GM23338 (cell line): ENCODE measurements around the gene IPO13. TPM values are rescaled to one million over a fixed set of nuclear protein-coding genes. Genes with fewer than 3 reads are reported as not detected.
A peak's percentile ranks its signal among the peaks of the same experiment; 100 is the strongest.

Experiments
- ATAC-seq: fragments of 200-7000 bp; cut with Tn5 transposase; 3 replicates; pipeline ENCODE4 v1.9.1; 2020
- DNase-seq: peaks from one replicate; pipeline ENCODE4 v3.0.0-alpha.2; 2015; ENCODE audit warnings: low spot score
- H2AFZ ChIP-seq: fragments of 200-600 bp; sonication (generic); 2 replicates; pipeline ENCODE4 v1.8.0; 2016; ENCODE audit warnings: antibody characterized with exemption, mild to moderate bottlenecking, moderate library complexity
- H3F3A ChIP-seq: fragments of 200-600 bp; sonication (generic); replicated peaks from 2 replicates; pipeline ENCODE4 v1.8.0; 2017; ENCODE audit warnings: antibody characterized with exemption, mixed run types, low read depth
- H3K27ac ChIP-seq: fragments of 200-600 bp; sonication (generic); 2 replicates; pipeline ENCODE4 v1.6.1; 2016; ENCODE audit warnings: low read depth
- H3K27me3 ChIP-seq: fragments of 200-600 bp; sonication (generic); 2 replicates; pipeline ENCODE4 v1.8.0; 2016; ENCODE audit warnings: mild to moderate bottlenecking, mixed run types, moderate library complexity; ENCODE audit not compliant: insufficient read depth
- H3K36me3 ChIP-seq: fragments of 200-600 bp; sonication (generic); 2 replicates; pipeline ENCODE4 v1.8.0; 2016; ENCODE audit warnings: mild to moderate bottlenecking; ENCODE audit not compliant: insufficient read depth
- H3K4me1 ChIP-seq: fragments of 200-600 bp; sonication (generic); 2 replicates; pipeline ENCODE4 v1.8.0; 2016; ENCODE audit warnings: mild to moderate bottlenecking, moderate library complexity; ENCODE audit not compliant: insufficient read depth
- H3K4me2 ChIP-seq: fragments of 200-600 bp; sonication (generic); 2 replicates; pipeline ENCODE4 v1.7.1; 2017; ENCODE audit warnings: mixed run types
- H3K4me3 ChIP-seq: fragments of 200-600 bp; sonication (generic); 2 replicates; pipeline ENCODE4 v1.6.1; 2016; ENCODE audit warnings: mixed run types
- H3K79me2 ChIP-seq: fragments of 200-600 bp; sonication (generic); replicated peaks from 2 replicates; pipeline ENCODE4 v1.8.0; 2017; ENCODE audit warnings: mild to moderate bottlenecking; ENCODE audit not compliant: insufficient read depth
- H3K9me2 ChIP-seq: fragments of 200-600 bp; sonication (generic); 2 replicates; pipeline ENCODE4 v1.8.0; 2017; ENCODE audit not compliant: insufficient read depth
- H4K20me1 ChIP-seq: fragments of 200-600 bp; sonication (generic); replicated peaks from 2 replicates; pipeline ENCODE4 v1.8.0; 2017; ENCODE audit warnings: mild to moderate bottlenecking; ENCODE audit not compliant: insufficient read depth
- H3K27ac Mint-ChIP-seq: 2 replicates; pipeline ENCODE4 v1.8.0; 2020; ENCODE audit warnings: inconsistent platforms, mild to moderate bottlenecking, moderate library complexity, mixed read lengths
- H3K27me3 Mint-ChIP-seq: 3 replicates; pipeline ENCODE4 v1.8.0; 2022; ENCODE audit warnings: low read depth, mild to moderate bottlenecking, moderate library complexity, mixed read lengths, inconsistent platforms; ENCODE audit not compliant: insufficient read depth, poor library complexity
- H3K36me3 Mint-ChIP-seq: 3 replicates; pipeline ENCODE4 v1.8.0; 2021; ENCODE audit warnings: low read depth, mild to moderate bottlenecking, inconsistent platforms, moderate library complexity, mixed read lengths
- H3K4me1 Mint-ChIP-seq: 3 replicates; pipeline ENCODE4 v1.8.0; 2020; ENCODE audit warnings: mild to moderate bottlenecking, inconsistent platforms, mixed read lengths
- H3K4me3 Mint-ChIP-seq: 3 replicates; pipeline ENCODE4 v1.8.0; 2021; ENCODE audit warnings: moderate library complexity, mild to moderate bottlenecking, inconsistent platforms, mixed read lengths
- H3K9me3 Mint-ChIP-seq: 3 replicates; pipeline ENCODE4 v1.8.0; 2020; ENCODE audit warnings: moderate library complexity, mild to moderate bottlenecking, inconsistent platforms, mixed read lengths
- CTCF ChIP-seq, 2 experiments: fragments of 200-600 bp in 1 of 2; sonication (generic) in 1 of 2; conservative IDR thresholded peaks; 2 replicates each; pipeline versions ENCODE4 v1.5.1 to v1.6.1; 2016 to 2017; ENCODE audit warnings: antibody characterized with exemption in 2 of 2, low read depth in 2 of 2, mild to moderate bottlenecking in 2 of 2, moderate library complexity in 1 of 2
- ETS1 ChIP-seq: IDR thresholded peaks from 2 replicates; pipeline ENCODE4 v1.6.1; 2016; ENCODE audit warnings: antibody characterized with exemption
- EZH2phosphoT487 ChIP-seq: fragments of 200-600 bp; sonication (generic); IDR thresholded peaks from one replicate; pipeline ENCODE4 v1.8.1; 2018; ENCODE audit warnings: antibody characterized with exemption; ENCODE audit not compliant: unreplicated experiment
- NANOG ChIP-seq: IDR thresholded peaks from 2 replicates; pipeline ENCODE4 v1.6.1; 2016; ENCODE audit warnings: antibody characterized with exemption, borderline replicate concordance
- REST ChIP-seq: IDR thresholded peaks from one replicate; pipeline ENCODE4 v1.6.1; 2018; ENCODE audit warnings: antibody characterized with exemption; ENCODE audit not compliant: unreplicated experiment
- ZNF114 ChIP-seq: fragments of 250-450 bp; sonication (Bioruptor Pico); IDR thresholded peaks from 2 replicates; pipeline ENCODE4 v1.5.0; 2020; ENCODE audit warnings: mild to moderate bottlenecking, moderate library complexity
- ZNF462 ChIP-seq: fragments of 250-450 bp; sonication (Bioruptor Pico); IDR thresholded peaks from 2 replicates; pipeline ENCODE4 v1.5.0; 2020; ENCODE audit warnings: mild to moderate bottlenecking, moderate library complexity
- polyA plus RNA-seq: library from polyadenylated mRNA; unstranded; fragments of >200 nt; fragmentation: Nextera tagmentation; extraction: Ambion mirVana; gene quantifications from 2 replicates; pipeline ENCODE4 v1.2.1, GENCODE V29; 2016
- total RNA-seq: library from RNA; depleted of rRNA; stranded (reverse); fragments of >200 nt; shearing (Covaris generic); gene quantifications from 2 replicates; pipeline ENCODE4 v1.2.3, GENCODE V29; 2014

IPO13 gene
- total and polyA plus RNA-seq, 2 experiments from 2014 or later = 10.4 to 22.8 TPM

- TF ChIP-seq ZNF462 (CRISPR knock-in tag) (no peak), ETS1 (no peak), EZH2phosphoT487 (no peak)
These were observed 69.5 kb downstream of the IPO13 start (continued) for GRCh38 chr1:44016041-44016889.

GRCh38 chr1:44016890-44017400, 70.2 kb downstream of the IPO13 start:
- H3K27me3 ChIP-seq = no peaks in the 10 kb centered on the region
- Mint-ChIP-seq H3K4me3 (no peak overlapping the region), H3K27ac (no peak overlapping the region), H3K4me1 (peaks cover 11% of the 10 kb centered on the region), H3K36me3 (peaks cover 22% of the 10 kb centered on the region), H3K27me3 (peaks cover 5% of the 10 kb centered on the region), H3K9me3 (no peaks in the 10 kb centered on the region)
- DNase-seq (no peak), ATAC-seq (peak; percentile 11)
- peaks cover 6% of the 10 kb centered on the region; the same call in 1 of the 2 replicates for H4K20me1 ChIP-seq
- H3K4me2 ChIP-seq = no peak overlapping the region
- H2AFZ ChIP-seq = no peak overlapping the region
- no peak overlapping the region for H3K4me3 ChIP-seq
- H3F3A ChIP-seq = no peaks in the 10 kb centered on the region
- no peaks in the 10 kb centered on the region for H3K79me2 ChIP-seq
- H3K9me2 ChIP-seq = no peaks in the 10 kb centered on the region
- no peaks in the 10 kb centered on the region; the same call in 1 of the 2 replicates for H3K36me3 ChIP-seq
- H3K4me1 ChIP-seq = no peaks in the 10 kb centered on the region
- H3K27ac ChIP-seq = no peak overlapping the region
- TF ChIP-seq CTCF (conservative IDR thresholded peaks at IDR 0.05; ENCODE audit: low read depth in 2 of 2) (no peak), REST (no peak), ZNF114 (CRISPR knock-in tag) (no peak), ETS1 (no peak), NANOG (no peak)
